Bronchial epithelial cell (primary cell): ENCODE data around the gene PSMA3. TPM values are rescaled to one million over a fixed set of nuclear protein-coding genes. Genes with fewer than 3 reads are reported as not detected.

Experiments used
- DNase-seq: peaks from one replicate; pipeline ENCODE4 v3.0.0-alpha.2; 2010; ENCODE audit warnings: low read depth
- FAIRE-seq: peaks from 2 replicates; lab custom pipeline; 2011; peaks lifted over from hg19 to GRCh38; lab: Jason Lieb, UNC
- H3K27me3 ChIP-seq: 2 replicates; pipeline ENCODE4 v1.5.1; 2011; ENCODE audit warnings: low read length; ENCODE audit not compliant: control insufficient read depth, insufficient read depth
- H3K36me3 ChIP-seq: 2 replicates; pipeline ENCODE4 v1.5.1; 2011; ENCODE audit warnings: low read length; ENCODE audit not compliant: control insufficient read depth, insufficient read depth
- H3K4me3 ChIP-seq: 2 replicates; pipeline ENCODE4 v1.5.1; 2011; ENCODE audit warnings: mild to moderate bottlenecking, low read depth, low read length, control low read depth
- CTCF ChIP-seq: IDR thresholded peaks from 2 replicates; pipeline ENCODE4 v1.5.1; 2011; ENCODE audit warnings: mild to moderate bottlenecking, moderate library complexity, low read length, control low read depth, inconsistent platforms; ENCODE audit not compliant: insufficient read depth, severe bottlenecking
- total RNA-seq: library from RNA; depleted of rRNA; stranded (reverse); fragments of >200 nt; gene quantifications from 2 replicates; pipeline ENCODE4 v1.2.1, GENCODE V29; 2014

Gene PSMA3
- total RNA-seq, 1 donor from 2014 or later: 76.1 TPM

- H3K4me3 ChIP-seq: peak overlapping the region; percentile 39
- DNase-seq (peak; percentile 35), FAIRE-seq (no peak)
- H3K27me3 ChIP-seq: no peaks in the 10 kb centered on the region
- no peak for TF ChIP-seq CTCF
- no peaks in the 10 kb centered on the region for H3K36me3 ChIP-seq
These were observed 6.1 kb upstream of the PSMA3 start for GRCh38 chr14:58238252-58239243.

- Histone ChIP-seq H3K36me3 (no peaks in the 10 kb centered on the region), H3K27me3 (no peaks in the 10 kb centered on the region), H3K4me3 (peak overlapping the region; percentile 39)
- FAIRE-seq: no peak
- DNase-seq: peak; percentile 46
- TF ChIP-seq CTCF: no peak
These were observed 5.1 kb upstream of the PSMA3 start for GRCh38 chr14:58239244-58240195.

GRCh38 chr14:58243790-58244555 is 670 bp upstream of the PSMA3 start:
- DNase-seq (peak; percentile 62), FAIRE-seq (no peak)
- Histone ChIP-seq H3K27me3 (no peaks in the 10 kb centered on the region), H3K36me3 (peaks cover 2% of the 10 kb centered on the region), H3K4me3 (peak overlapping the region; percentile 90)
- no peak for TF ChIP-seq CTCF

GRCh38 chr14:58245562-58245961 is 919 bp downstream of the PSMA3 start:
- Histone ChIP-seq H3K27me3 (no peaks in the 10 kb centered on the region), H3K36me3 (peaks cover 2% of the 10 kb centered on the region), H3K4me3 (peak overlapping the region; percentile 90)
- FAIRE-seq (no peak), DNase-seq (peak; percentile 25)
- no peak for TF ChIP-seq CTCF

GRCh38 chr14:58249611-58250010 is 5.0 kb downstream of the PSMA3 start:
- no peak for TF ChIP-seq CTCF
- Histone ChIP-seq H3K36me3 (peaks cover 6% of the 10 kb centered on the region), H3K4me3 (no peak overlapping the region), H3K27me3 (no peaks in the 10 kb centered on the region)
- no peak for FAIRE-seq
- no peak for DNase-seq
